T-helper 22 cell (primary cell): ENCODE measurements around the gene HNF1B.
"Not testable (repeated sequence)": the region's sequence is repeated elsewhere in the genome, so short reads cannot be mapped to it uniquely, and the experiment has no call there.

ENCODE experiments used
- DNase-seq: peaks from one replicate; pipeline ENCODE4 v3.0.0-alpha.2; 2020; ENCODE audit warnings: low read depth

HNF1B gene

GRCh38 chr17:37744961-37745800 lies at the start of gene HNF1B:
HNF1B (minus strand) TSS chr17:37745059; CDS start chr17:37744884, 175 bp downstream.
- DNase-seq: no peak

GRCh38 chr17:37792787-37793186 lies 47.9 kb upstream of the HNF1B start:
- DNase-seq: no peak

GRCh38 chr17:37791447-37792399 lies 46.9 kb upstream of the HNF1B start:
- DNase-seq: no peak

GRCh38 chr17:37789771-37790541 lies 45.1 kb upstream of the HNF1B start:
- DNase-seq: no peak

- no peak for DNase-seq
Observed at GRCh38 chr17:37789021-37789565, 44.2 kb upstream of the HNF1B start.

- DNase-seq: no peak
Observed at GRCh38 chr17:37788526-37788925, 43.7 kb upstream of the HNF1B start.

- no peak for DNase-seq
Observed at GRCh38 chr17:37787055-37787757, 42.3 kb upstream of the HNF1B start.

GRCh38 chr17:37786481-37786880 lies 41.6 kb upstream of the HNF1B start:
- DNase-seq: no peak

GRCh38 chr17:37782460-37782859 lies 37.6 kb upstream of the HNF1B start:
- not testable (repeated sequence) for DNase-seq

- DNase-seq: no peak
Observed at GRCh38 chr17:37781451-37781850, 36.6 kb upstream of the HNF1B start.

- no peak for DNase-seq
Observed at GRCh38 chr17:37779554-37779953, 34.7 kb upstream of the HNF1B start.

- DNase-seq: no peak
Observed at GRCh38 chr17:37774504-37774903, 29.6 kb upstream of the HNF1B start.

- DNase-seq: no peak
Observed at GRCh38 chr17:37772982-37773381, 28.1 kb upstream of the HNF1B start.

GRCh38 chr17:37770631-37771518 lies 26.0 kb upstream of the HNF1B start:
- no peak for DNase-seq

GRCh38 chr17:37769050-37769449 lies 24.2 kb upstream of the HNF1B start:
- DNase-seq: no peak

GRCh38 chr17:37768438-37768837 lies 23.6 kb upstream of the HNF1B start:
- DNase-seq: no peak

- DNase-seq: no peak
Observed at GRCh38 chr17:37766971-37767370, 22.1 kb upstream of the HNF1B start.

- no peak for DNase-seq
Observed at GRCh38 chr17:37764383-37764782, 19.5 kb upstream of the HNF1B start.

- no peak for DNase-seq
Observed at GRCh38 chr17:37762666-37763065, 17.8 kb upstream of the HNF1B start.

GRCh38 chr17:37761961-37762360 lies 17.1 kb upstream of the HNF1B start:
- DNase-seq: no peak
